Activated CD4-positive, alpha-beta T cell treated with anti-CD3 and anti-CD28 coated beads, Interleukin-2, amount 50 U/mL, for 16 hours (primary cell): ENCODE data around the gene SLC16A1.
A peak's percentile ranks its signal among the peaks of the same experiment; 100 is the strongest.
"Not testable (repeated sequence)": the region's sequence is repeated elsewhere in the genome, so short reads cannot be mapped to it uniquely, and the experiment has no call there.

Experiments
- DNase-seq: peaks from one replicate; pipeline ENCODE4 v3.0.0-alpha.2; 2020

SLC16A1 gene

DNA sequence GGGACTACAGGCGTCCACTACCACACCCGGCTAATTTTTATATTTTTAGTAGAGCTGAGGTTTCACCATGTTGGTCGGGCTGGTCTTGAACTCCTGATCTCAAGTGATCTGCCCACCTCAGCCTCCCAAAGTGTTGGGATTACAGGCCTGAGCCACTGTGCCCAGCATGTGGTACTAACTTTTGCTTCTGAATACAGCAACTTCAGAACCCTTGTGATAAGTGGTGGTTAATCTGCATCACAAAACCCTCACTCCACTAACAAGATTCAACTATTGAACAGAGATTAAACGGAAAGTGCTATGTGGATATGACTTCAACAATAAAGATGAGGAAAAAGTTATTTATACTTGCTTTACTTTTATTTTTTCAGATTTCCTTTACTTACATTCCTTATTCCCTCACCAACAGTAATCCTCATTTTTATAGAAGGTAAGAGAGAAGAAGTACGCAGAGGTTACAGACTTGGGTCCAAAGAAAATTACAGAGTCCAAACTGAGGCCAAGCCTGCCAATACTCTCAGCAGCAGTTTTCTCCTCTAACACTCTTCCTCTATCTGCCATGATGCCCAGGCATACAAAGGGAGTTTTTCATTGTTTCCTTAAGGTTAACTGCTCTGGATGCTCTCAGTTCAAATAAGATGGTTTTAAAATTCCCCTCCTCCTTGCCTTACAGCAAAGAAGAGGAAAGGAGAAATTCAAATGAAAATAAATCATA, 44.3 kb downstream of the SLC16A1 start:
- no peak for DNase-seq

DNA sequence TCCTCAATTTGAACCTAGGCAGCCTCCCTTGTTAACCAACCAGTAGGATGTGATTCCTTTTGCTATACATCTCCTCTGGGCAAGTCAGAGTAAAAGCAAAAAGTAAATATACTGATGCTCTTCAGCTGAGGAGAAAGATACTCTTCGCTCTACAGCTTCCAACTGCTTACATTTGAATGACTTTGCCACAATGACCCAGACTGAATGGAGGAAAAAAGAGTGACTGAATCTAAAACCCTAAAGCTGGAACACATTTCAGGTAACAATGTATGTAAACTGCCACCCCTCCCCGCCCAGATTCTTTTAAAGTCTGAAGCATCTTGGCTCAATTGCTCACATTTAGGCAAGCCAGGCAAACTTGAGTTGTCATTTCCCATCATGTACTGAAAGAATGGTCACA, 46.1 kb downstream of the SLC16A1 start:
- DNase-seq = no peak

DNA sequence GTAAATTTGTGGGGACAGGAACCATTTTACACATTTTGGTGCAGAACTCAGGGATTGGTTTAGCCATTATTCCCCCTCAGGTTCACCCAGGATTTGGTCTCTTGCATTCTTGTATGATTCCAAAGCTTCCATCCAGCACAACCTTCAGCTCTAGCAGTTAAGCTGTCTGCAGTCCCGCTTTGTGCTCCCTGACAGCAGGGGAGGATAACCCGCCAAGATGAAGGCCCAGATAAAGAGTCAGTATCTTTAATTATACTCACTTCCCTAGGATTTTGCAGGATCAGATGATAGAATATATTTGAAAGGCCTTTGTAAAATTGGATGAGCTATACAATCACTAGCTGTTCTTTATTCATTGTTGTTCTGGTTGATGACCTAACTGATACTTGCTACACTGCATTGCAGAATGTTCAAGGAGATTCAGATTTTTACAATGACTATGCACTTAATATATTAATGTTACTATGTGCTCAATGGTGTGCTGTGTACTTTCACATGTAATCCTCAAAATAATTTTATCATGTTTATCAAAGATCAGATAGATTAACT, 49.8 kb downstream of the SLC16A1 start:
- no peak for DNase-seq

DNA sequence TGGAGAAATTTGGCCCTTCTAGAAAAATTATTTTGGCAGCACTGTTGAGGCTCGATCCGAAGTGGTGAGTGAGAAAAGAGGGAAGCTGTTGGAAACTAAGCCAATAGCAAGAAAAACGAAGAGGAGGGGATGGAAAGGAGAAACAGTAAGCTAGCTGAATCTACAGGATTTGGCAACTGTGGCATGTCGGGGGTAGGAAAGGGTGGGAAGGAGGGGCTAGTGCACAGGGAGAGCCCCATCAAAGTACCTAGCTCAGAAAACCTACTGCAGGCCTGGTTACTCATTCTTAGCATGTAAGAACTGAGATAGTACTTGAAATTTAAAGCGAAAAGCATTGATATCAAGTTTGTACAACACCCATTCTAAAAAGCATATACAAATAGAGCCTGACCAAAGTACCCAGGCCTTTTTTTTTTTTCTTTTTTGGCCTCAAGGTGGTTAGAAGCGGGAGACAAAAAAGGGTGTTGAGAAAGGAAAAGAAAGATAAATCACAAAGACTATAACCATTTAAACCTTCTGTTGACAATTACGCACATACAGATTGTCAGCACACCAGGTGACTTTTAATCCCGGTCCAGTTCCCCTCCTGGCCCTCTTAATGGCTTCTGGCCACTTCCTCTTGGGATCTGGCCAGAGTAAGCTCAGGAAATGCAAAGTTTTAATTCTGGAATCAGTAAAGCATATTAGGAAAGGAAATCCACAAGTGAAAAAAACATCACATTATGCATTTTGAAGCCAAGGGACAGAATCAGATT, 50.4 kb downstream of the SLC16A1 start:
- no peak for DNase-seq

DNA sequence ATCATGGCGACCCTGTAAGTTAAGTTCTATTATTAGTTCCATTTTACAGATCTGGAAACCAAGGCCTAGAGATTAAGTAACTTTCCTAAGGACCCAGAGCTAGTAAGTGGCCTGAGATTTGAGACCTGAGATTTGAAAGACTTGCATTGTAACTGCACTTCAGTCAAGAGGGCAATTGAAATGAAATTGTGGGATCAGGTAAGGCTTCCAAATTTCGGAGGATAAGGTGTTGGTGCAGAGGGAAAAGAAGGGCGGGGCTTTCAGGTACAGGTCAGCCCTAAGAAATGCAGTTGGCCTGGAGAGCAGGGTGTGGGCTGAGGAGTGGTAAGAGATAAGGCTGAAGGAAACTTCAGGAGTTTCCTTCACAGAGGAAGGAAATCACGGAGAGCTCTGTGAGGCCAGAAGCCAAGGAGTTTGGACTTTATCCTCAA, 51.1 kb downstream of the SLC16A1 start:
- no peak for DNase-seq

DNA sequence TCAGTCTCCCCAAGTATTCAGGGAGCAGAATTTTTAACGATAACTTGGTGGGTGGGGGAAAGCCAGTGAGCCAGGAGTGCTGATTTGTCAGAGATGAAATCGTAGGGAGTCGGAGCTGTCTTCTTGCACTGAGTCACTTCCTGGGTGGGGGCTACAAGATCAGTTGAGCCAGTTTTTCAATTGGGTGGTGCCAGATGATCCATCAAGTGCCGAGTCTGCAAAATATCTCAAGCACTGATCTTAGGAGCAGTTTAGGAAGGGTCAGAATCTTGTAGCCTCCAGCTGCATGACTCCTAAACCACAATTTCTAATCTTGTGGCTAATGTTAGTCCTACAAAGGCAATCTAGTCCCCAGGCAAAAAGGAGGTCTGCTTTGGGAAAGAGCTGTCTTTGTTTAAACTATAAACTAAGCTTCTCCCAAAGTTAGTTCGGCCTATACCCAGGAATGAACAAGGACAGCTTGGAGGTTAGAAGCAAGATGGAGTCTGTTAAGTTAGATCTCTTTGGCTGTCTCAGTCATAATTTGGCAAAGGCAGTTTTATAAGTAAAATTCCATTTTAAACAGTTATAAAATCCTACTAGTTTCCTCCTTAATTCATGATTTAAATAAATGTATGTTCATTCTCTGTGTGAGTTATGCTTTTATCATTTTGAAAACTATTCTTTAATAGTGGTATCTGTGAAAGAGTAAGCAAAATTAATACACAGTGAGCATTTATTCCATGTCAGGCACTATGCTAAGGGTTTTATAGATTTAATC, 51.7 kb downstream of the SLC16A1 start:
- peak; percentile 85 for DNase-seq

DNA sequence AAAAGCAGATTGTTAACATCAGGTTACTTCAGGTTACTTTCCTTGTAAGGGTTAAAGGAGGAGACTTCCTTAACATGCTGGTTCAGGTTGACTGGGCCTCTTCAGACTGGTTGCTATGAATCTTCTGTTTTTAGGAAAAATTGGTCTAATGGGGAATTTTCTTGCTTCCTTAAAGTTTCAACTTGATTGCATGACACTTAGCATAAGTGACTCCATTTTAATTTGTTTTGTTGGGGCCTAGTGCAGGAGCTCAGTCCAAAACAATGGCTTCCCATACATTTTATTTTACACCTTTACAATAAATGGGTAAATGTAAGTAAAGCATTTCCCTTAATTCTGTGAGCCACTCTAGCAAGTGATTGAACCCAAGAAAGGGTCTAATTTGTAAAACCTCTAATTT, 53.8 kb downstream of the SLC16A1 start:
- no peak for DNase-seq

DNA sequence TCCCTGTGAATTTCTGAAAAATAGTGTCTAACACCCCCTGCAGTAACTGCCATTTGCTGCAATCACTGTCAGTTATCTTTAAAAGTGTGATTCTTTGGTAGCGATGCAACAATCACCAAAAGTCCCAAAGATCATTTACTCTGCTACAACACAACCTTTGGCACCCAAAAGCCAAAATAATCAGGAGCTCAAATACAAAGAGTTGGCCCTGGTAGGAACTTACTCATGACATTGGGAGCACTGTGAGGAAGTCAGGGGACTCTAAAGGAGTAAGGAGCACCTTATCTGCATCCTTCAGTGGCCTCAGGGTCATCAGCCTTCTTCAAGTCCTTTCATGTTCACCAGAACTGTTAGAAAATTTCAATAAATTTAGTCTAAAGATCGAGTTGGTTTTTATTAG, 54.6 kb downstream of the SLC16A1 start:
- DNase-seq = no peak

DNA sequence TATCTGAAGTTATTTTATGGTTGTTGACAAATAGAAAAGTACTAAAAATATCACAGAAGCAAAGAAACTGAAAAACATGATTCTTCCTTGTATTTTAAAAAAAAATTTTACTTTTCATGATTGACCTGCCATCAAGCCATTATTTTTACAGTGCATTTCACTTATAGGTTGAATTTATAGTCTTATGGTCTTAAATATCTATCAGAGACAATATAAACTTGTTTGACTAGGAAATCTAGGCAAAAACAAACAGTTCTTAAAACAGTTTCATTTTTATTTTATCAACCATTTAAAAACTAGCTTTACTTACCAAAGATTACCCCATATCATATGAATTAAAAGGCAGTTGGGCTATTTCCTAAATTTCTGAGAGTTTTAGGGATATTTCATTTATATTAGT, 59.2 kb downstream of the SLC16A1 start:
- no peak for DNase-seq

DNA sequence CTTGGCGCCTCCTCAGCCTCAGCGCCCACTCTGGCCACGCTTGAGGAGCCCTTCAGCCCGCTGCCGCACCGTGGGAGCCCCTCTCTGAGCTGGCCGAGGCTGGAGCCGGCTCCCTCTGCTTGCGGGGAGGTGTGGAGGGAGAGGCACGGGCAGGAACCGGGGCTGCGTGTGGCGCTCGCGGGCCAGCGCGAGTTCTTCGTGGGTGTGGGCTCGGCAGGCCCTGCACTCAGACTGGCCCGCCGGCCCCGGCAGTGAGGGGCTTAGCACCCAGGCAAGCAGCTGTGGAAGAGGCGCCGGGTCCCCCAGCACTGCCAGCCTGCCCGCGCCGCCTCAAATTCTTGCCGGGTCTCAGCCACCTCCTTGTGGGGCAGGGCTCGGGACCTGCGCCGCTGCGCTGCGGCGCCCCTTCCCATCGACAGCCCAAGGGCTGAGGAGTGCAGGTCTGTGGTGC, 61.4 kb downstream of the SLC16A1 start:
- no peak for DNase-seq

DNA sequence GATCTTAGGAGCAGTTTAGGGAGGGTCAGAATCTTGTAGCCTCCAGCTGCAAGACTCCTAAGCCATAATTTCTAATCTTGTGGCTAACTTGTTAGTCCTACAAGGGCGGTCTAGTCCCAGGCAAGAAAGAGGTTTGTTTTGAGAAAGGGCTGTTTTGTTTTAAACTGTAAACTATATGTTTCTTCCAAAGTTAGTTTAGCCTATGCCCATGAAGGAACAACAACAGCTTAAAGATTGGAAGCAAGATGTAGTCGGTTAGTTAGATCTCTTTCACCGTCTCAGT, 62.0 kb downstream of the SLC16A1 start:
- no peak for DNase-seq

DNA sequence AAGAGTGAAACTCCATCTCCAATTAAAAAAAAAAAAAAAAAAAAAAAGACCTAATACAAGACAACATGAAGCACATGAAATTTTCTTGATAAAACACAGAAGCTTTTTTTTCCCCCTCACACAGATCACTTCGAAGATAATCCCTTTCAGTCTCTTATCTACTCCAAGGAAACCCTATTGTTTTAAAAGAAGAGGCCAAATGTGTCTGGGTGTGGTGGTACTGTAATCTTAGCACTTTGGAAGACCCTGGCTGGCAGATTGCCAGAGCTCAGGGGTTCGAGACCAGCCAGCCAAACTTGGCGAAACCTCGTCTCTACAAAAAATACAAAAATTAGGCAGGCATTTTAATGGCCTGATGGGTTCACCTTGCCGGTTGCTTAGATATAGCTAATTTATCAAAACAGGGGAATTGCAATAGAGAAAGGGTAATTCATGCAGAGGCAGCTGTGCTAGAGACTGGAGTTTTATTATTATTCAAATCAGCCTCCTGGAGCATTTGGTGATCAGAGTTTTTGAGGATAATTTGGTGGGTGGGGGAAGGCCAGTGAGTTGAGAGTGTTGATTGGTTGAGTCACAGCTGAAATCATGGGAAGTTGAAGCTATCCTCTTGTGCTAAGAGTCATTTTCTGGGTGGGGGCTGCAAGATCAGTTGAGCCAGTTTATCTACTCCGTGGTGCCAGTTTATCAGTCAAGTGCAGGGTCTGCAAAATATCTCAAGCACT, 62.5 kb downstream of the SLC16A1 start:
- DNase-seq = no peak

DNA sequence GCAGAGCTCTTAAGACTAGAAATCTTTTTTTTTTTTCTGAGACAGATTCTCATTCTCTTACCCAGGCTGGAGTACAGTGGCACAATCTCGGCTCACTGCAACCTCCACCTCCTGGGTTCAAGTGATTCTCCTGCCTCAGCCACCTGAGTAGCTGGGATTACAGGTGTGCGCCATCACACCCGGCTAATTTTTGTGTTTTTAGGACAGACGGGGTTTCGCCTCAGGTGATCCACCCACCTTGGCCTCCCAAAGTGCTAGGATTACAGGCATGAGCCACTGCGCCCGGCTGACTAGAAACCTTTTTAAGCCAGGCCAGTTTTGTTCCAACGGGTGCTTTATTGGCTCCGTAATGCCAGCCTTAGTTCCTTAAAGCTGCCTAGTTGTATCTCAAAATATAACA, 66.1 kb downstream of the SLC16A1 start:
- not testable (repeated sequence) for DNase-seq

DNA sequence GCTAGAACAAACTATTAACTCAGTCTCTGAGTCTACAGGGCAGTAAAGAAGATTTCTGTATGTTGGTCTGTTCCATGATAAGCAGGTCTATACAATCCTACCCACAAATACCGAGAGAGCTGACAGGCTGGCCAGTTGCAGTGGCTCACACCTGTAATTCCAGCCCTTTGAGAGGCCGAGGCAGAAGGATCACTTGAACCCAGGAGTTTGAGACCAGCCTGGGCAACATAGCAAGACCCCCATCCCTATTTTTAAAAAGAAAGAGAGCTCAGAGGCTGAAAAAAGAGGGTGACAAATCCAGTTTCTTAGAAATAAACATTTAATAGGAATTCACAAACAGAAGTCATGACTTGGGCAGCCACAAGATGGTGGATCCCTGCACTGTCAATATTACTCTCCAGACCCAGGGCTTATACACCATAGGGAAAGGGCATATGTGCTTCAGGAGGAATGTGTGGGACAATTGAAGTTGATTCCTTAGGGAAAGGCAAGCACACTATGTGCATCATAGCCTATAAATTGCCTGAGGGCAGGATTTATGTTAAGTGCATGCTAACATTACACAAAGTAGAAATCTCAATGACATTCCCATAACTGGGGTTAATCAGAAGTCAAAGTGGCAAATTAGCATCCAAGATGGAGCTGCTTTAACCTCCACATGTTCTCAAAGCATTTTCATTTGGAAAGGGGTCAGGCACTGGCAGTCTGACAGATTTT, 66.8 kb downstream of the SLC16A1 start:
- no peak for DNase-seq

DNA sequence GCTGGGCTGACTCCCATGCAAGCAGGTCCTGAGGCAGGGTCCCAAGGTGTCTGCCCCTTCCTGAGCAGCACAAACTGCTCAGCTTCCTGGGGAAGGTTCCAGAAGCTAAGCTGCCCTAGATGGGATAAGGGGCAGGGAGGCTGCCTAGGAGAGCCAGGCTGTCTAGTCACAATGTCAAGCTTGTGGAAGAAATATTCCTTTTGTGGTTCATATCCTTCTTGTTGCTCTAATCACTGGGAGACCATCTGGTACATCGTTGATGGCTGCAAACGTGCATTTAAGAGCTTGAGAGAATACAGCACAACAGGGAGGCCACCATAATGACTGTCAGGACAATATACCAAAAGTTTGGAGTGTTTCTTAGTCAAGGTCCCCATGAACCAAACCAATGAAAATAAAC, 67.4 kb downstream of the SLC16A1 start:
- DNase-seq = no peak

DNA sequence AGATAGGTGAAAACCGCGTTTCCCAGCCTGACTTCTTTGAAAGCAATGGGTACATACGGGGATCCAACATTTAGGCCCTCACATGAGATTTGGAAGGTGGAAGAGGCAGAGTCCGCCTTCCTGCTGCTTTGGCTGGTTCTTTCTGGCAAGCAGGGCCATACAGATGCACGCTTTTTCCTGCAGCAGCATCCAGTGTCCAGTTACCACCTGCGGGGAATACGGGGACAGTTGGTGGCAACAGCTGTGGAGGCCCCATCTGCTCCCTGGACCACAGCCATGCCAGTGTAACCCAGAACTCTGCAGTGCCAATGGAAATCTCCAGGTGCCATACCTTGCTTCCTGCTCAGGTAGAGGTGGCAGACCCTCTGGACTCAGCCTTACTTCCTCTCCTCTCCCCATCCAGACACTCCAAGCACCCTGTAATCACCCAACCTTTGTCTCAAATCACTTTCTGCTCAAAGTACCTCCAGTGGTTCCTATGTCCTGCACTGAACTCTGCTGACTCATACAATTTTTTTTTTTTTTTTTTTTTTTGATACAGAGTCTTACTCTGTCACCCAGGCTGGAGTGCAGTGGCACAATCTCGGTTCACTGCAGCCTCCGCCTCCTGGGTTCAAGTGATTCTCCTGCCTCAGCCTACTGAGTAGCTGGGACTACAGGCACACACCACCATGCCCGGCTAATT, 68.3 kb downstream of the SLC16A1 start:
- DNase-seq = no peak

DNA sequence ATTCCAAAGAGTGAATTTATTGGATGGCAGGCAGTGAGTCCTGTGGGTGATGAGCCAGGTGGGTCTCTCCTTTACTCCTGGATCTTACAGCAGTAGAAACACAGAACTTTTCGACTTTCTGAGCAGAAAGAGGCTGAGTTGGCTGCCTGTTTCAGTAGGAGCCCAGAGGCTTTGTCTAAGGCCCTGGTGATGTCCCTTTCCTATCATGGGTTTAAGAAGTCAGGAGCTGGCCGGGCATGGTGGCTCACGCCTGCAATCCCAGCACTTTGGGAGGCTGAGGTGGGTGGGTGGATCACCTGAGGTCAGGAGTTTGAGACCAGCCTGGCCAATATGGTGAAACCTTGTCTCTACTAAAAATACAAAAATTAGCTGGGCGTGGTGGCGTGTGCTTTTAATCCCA, 71.0 kb downstream of the SLC16A1 start:
- DNase-seq = not testable (repeated sequence)

DNA sequence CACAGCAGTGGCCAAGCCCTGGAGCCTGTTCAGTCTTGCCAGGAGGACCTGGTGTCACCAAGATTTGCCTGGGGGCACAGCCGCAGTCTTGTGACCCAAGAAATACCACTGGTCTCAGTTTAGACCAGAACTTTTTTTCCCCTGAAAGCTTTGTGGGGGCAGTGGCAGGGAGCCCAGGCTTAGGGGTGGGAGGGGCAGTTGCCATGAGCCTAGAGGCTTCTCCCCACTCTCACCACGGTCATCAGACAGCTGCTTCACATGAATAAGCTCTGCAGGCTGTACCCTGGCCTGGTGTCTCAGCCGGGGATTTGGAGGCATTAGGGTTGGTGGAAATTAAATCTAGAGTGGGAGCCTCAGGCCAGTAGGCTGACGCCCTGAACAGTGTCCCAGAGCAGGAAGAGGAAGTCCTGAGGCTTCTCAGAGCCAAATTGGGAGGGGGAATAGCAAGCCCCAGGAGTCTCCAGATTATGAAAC, 73.7 kb downstream of the SLC16A1 start:
- no peak for DNase-seq

DNA sequence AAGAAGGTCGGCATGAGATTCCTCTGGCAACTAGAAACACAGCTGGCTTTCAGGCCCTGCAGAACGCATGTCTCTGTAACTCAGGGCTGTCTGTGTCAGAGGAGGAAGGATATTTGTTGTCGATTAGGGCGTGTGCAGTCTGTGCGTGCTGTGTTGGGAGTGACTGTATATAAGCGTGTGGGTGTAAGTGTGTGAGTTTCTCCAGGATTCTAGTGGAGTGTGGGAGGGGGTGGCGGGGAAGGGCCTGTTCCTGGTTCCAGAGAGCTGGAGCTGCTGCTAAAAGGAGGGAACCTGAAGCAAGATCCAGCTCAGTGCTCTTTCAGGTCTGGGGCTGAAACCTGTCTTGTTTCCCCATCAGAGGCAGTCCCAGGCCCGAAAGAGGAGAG, 74.3 kb downstream of the SLC16A1 start:
- DNase-seq = no peak

DNA sequence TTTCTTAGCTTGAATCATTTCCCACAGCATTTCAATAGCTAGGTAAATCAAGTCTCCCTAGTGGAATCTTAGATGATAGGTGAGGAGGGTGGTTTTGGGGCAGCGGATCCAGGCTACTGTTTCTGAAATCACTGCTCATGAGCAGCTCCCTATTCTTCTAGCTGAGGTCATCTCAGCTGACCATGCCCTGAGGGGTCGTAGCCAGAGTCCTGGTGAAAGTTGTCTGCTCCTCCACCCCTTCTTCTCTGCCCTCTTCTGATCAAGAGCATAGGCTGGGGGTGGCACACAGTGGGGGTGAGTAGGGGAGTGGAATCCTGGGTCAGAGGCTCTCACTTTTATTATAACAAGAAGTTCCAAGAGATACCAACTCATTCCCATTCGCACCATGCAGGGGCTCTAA, 76.2 kb downstream of the SLC16A1 start:
- DNase-seq = no peak

DNA sequence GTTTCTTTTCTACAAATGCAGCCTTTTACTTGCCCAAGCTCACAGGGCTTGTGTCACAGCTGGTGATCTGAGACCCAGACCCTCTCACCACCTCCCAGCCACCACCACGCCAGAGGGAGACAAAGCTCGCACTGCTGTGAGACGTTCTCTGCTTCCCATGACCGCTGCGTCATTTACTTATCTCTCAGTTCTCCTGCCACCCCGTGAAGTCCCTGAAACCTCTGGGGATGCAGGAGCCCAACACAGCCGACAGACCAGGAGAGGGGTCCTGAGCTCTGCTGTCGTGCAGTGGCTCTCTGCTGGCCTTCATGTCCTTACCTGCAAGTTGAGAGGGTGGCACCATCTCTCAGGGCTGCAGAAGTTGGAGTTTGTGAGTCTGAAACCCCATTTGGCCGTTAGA, 77.7 kb downstream of the SLC16A1 start:
- no peak for DNase-seq

DNA sequence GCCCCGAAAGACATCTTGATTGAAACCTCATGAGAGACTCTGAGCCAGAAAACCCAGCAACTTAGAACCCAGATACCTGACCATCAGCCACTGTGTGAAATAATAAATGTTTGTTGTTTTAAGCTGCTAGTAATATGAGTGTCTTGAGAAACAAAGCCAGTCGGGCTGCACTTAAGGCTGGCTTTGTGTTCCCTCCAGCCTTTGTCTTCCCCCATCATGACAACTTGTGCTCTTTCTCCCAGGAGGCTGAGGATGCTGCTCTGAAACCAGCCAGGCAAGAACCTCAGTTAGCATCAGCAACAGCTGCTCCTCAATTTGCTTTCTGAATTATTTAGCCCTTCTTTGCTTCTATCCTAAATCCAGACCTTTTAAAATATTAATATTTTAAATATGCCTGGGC, 78.2 kb downstream of the SLC16A1 start:
- no peak for DNase-seq
